Ovary (tissue), 3 donors: ENCODE data around the gene TSC22D4.

Source experiments
- CTCF ChIP-seq, 3 donors: fragments of 450-650 bp in 2 of 3; fragments of 200-600 bp in 1 of 3; IDR thresholded peaks; one replicate each; pipeline versions ENCODE4 v1.5.1 to v1.8.0; 2016 to 2022; ENCODE audit warnings: antibody characterized with exemption in 3 of 3, mild to moderate bottlenecking in 1 of 3
- EP300 ChIP-seq: sonication (generic); formaldehyde crosslinking; IDR thresholded peaks from one replicate; pipeline ENCODE4 v1.6.1; 2017; ENCODE audit warnings: antibody characterized with exemption
- POLR2A ChIP-seq: fragments of 450-650 bp; IDR thresholded peaks from one replicate; pipeline ENCODE4 v1.6.1; 2017; ENCODE audit warnings: antibody characterized with exemption, mild to moderate bottlenecking, moderate library complexity
- donor health status: DM: no; HTN: no; CAD: no.

DNA sequence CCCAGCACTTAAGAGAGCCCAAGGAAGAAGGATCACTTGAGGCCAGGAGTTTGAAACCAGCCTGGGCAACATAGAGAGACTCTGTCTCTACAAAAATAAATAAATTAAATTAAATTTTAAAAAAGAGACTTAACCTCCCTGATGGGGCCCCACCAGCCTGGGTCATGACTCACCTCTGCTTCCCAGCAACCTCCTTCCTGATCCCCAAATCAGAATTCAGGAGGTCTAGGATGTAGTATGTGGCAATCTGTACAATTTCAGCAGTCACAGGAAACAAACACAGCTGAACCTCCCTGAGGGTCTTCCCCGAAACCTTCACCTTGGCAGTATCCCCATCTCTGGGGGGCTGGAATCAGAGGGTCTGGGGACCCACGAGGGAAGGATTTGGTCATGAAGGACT is 33.0 kb downstream of the TSC22D4 start:
- TF ChIP-seq CTCF (IDR thresholded peaks at IDR 0.05) (no peak), POLR2A (no peak), EP300 (no peak)
